Activated CD8-positive, alpha-beta memory T cell treated with anti-CD3 and anti-CD28 coated beads, Interleukin-2, amount 50 U/mL, for 1 hour (primary cell): ENCODE results near the gene PTPN6.

Experiments
- DNase-seq: peaks from one replicate; pipeline ENCODE4 v3.0.0-alpha.2; 2020; ENCODE audit errors: extremely low read depth

Gene PTPN6

GRCh38 chr12:6956021-6956727, 5.0 kb downstream of the PTPN6 start:
- no peak for DNase-seq

GRCh38 chr12:6957151-6957701, 6.1 kb downstream of the PTPN6 start:
- no peak for DNase-seq

- DNase-seq, result no peak
Observed at GRCh38 chr12:6957741-6958608, 6.8 kb downstream of the PTPN6 start.

GRCh38 chr12:6958609-6959057, 7.5 kb downstream of the PTPN6 start:
- DNase-seq, result no peak

GRCh38 chr12:6959058-6959804, 8.1 kb downstream of the PTPN6 start:
- no peak for DNase-seq

- DNase-seq, result no peak
Observed at GRCh38 chr12:6959805-6960592, 8.8 kb downstream of the PTPN6 start.

- DNase-seq, result no peak
Observed at GRCh38 chr12:6960593-6961277, 9.6 kb downstream of the PTPN6 start.

- peak; percentile 86 for DNase-seq
Observed at GRCh38 chr12:6961278-6961694, 10.1 kb downstream of the PTPN6 start.

- no peak for DNase-seq
Observed at GRCh38 chr12:6961695-6962284, 10.6 kb downstream of the PTPN6 start.

- no peak for DNase-seq
Observed at GRCh38 chr12:6962285-6963015, 11.3 kb downstream of the PTPN6 start.

- DNase-seq, result no peak
Observed at GRCh38 chr12:6963016-6963731, 12.0 kb downstream of the PTPN6 start.

GRCh38 chr12:6963791-6964413, 12.7 kb downstream of the PTPN6 start:
- no peak for DNase-seq

- no peak for DNase-seq
Observed at GRCh38 chr12:6964605-6965025, 13.5 kb downstream of the PTPN6 start.

GRCh38 chr12:6965026-6965661, 14.0 kb downstream of the PTPN6 start:
- DNase-seq, result peak; percentile 77

GRCh38 chr12:6965714-6966113, 14.6 kb downstream of the PTPN6 start:
- no peak for DNase-seq

- DNase-seq, result no peak
Observed at GRCh38 chr12:6966351-6966750, 15.2 kb downstream of the PTPN6 start.

GRCh38 chr12:6967651-6968100, 16.5 kb downstream of the PTPN6 start:
- no peak for DNase-seq

- no peak for DNase-seq
Observed at GRCh38 chr12:6968426-6968825, 17.3 kb downstream of the PTPN6 start.
